ENCODE results near the gene NACC2.

The NACC2 gene

GRCh38 chr9:135989722-135990467 lies 105.2 kb downstream of the NACC2 start:
- Histone ChIP-seq H3K9ac (ENCODE audit: low read length in 5 of 5) (no peak overlapping the region), H3K9me3 (ENCODE audit: control insufficient read depth in 5 of 5, low read length in 5 of 5) (no peaks in the 10 kb centered on the region), H3K36me3 (ENCODE audit: control insufficient read depth in 5 of 5, insufficient read depth in 5 of 5, low read length in 5 of 5) (no peaks in the 10 kb centered on the region), H3K27ac (ENCODE audit: low read depth, low read length) (no peak overlapping the region), H3K27me3 (ENCODE audit: control insufficient read depth in 5 of 5, insufficient read depth in 4 of 5, low read length in 5 of 5) (peaks cover 8 to 19% (median 15%) of the 10 kb centered on the region in 5 donors), H3K4me1 (ENCODE audit: control insufficient read depth in 5 of 5, insufficient read depth in 5 of 5, low read length in 5 of 5) (peaks cover 0 to 54% (median 48%) of the 10 kb centered on the region in 5 donors), H3K4me3 (ENCODE audit: low read depth in 1 of 5, low read length in 5 of 5) (peak overlapping the region in 2 of 5 donors; percentile 18 to 48)

GRCh38 chr9:135989157-135989556 lies 105.9 kb downstream of the NACC2 start:
- no peak overlapping the region for H3K9ac ChIP-seq (ENCODE audit: low read length in 5 of 5)
- H3K4me3 ChIP-seq (ENCODE audit: low read depth in 1 of 5, low read length in 5 of 5): no peak overlapping the region
- H3K27ac ChIP-seq (ENCODE audit: low read depth, low read length): no peak overlapping the region
- H3K9me3 ChIP-seq (ENCODE audit: control insufficient read depth in 5 of 5, low read length in 5 of 5): no peaks in the 10 kb centered on the region
- peaks cover 0 to 47% (median 43%) of the 10 kb centered on the region in 5 donors for H3K4me1 ChIP-seq (ENCODE audit: control insufficient read depth in 5 of 5, insufficient read depth in 5 of 5, low read length in 5 of 5)
- no peaks in the 10 kb centered on the region for H3K36me3 ChIP-seq (ENCODE audit: control insufficient read depth in 5 of 5, insufficient read depth in 5 of 5, low read length in 5 of 5)
- H3K27me3 ChIP-seq (ENCODE audit: control insufficient read depth in 5 of 5, insufficient read depth in 4 of 5, low read length in 5 of 5): peaks cover 15 to 23% (median 21%) of the 10 kb centered on the region in 5 donors

DNA sequence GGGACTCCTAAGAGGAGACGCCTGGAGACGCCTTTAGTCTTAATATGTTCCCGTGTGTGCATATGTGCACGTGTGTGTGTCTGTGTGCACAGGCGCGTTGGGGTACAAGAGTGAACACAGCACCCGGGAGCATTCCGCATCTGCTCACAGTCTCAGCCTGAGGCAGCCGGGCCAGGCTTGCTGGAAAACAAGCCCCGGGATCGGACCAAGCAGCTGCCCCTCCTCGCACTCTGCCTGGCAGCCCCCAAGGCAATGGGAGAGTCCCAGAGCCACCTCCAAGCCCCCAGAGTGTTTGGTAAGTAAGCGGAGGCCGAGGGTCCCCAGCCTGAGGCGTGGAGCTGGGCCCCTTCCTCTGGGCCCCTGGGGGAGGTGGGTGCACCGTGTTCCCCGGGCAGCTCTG lies 106.6 kb downstream of the NACC2 start:
- Histone ChIP-seq H3K4me1 (ENCODE audit: control insufficient read depth in 5 of 5, insufficient read depth in 5 of 5, low read length in 5 of 5) (peaks cover 0 to 41% (median 38%) of the 10 kb centered on the region in 5 donors), H3K9me3 (ENCODE audit: control insufficient read depth in 5 of 5, low read length in 5 of 5) (no peaks in the 10 kb centered on the region), H3K4me3 (ENCODE audit: low read depth in 1 of 5, low read length in 5 of 5) (no peak overlapping the region), H3K27me3 (ENCODE audit: control insufficient read depth in 5 of 5, insufficient read depth in 4 of 5, low read length in 5 of 5) (peaks cover 18 to 27% (median 23%) of the 10 kb centered on the region in 5 donors), H3K9ac (ENCODE audit: low read length in 5 of 5) (no peak overlapping the region), H3K36me3 (ENCODE audit: control insufficient read depth in 5 of 5, insufficient read depth in 5 of 5, low read length in 5 of 5) (no peaks in the 10 kb centered on the region), H3K27ac (ENCODE audit: low read depth, low read length) (no peak overlapping the region)

DNA sequence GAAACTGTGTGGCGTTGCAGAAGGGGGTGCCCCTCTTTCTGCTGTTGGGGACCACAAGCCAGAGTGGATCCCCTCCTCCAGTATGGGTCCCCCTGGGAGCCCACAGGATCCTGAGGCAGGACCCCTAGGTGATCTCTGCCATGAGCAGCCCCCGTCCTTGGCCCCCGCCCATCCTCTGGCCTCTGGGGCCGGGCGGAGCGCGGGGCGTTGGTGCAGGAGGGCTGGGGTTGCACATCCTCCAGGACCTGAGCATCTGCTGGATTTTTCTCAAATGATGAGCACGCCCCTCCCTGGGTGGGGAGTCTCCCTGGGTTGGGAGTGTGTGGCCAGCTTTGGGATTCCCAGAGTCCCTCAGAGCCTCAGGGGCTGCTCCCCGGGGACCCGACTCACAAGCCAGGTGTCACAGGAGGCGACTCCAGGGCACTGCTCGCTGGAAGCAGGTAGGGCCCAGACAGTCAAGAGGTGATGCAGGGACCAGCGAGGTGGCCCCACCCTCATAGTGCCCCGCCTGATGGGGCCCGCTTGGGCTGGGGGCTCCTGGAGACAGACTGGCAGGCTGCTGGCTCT lies 107.2 kb downstream of the NACC2 start:
- Histone ChIP-seq H3K4me3 (ENCODE audit: low read depth in 1 of 5, low read length in 5 of 5) (no peak overlapping the region), H3K9ac (ENCODE audit: low read length in 5 of 5) (no peak overlapping the region), H3K9me3 (ENCODE audit: control insufficient read depth in 5 of 5, low read length in 5 of 5) (no peaks in the 10 kb centered on the region), H3K27me3 (ENCODE audit: control insufficient read depth in 5 of 5, insufficient read depth in 4 of 5, low read length in 5 of 5) (peaks cover 19 to 27% (median 23%) of the 10 kb centered on the region in 5 donors), H3K27ac (ENCODE audit: low read depth, low read length) (no peak overlapping the region), H3K36me3 (ENCODE audit: control insufficient read depth in 5 of 5, insufficient read depth in 5 of 5, low read length in 5 of 5) (no peaks in the 10 kb centered on the region), H3K4me1 (ENCODE audit: control insufficient read depth in 5 of 5, insufficient read depth in 5 of 5, low read length in 5 of 5) (peaks cover 0 to 35% (median 33%) of the 10 kb centered on the region in 5 donors)

DNA sequence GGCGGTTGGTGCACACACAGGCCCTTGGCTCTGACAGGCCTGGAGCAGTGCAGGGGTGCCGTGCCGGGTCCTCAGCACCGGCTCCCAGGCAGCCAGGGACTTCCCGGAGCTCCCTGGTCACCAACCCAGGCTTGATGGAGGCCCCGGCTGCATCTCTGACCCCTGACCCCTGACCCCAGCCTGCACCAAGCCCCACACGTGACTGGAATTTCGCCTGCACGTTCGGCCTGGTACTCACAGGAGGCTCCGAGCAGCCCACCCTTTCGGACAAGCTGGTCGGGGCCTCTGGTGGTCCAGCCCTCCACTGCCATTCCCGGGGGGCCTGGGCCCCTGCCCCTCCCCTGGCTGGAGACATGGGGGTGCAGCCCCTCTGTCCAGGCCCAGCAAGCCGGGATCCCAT lies 108.5 kb downstream of the NACC2 start:
- peaks cover 23 to 31% (median 28%) of the 10 kb centered on the region in 5 donors for H3K27me3 ChIP-seq (ENCODE audit: control insufficient read depth in 5 of 5, insufficient read depth in 4 of 5, low read length in 5 of 5)
- H3K36me3 ChIP-seq (ENCODE audit: control insufficient read depth in 5 of 5, insufficient read depth in 5 of 5, low read length in 5 of 5): no peaks in the 10 kb centered on the region
- H3K9ac ChIP-seq (ENCODE audit: low read length in 5 of 5): no peak overlapping the region

DNA sequence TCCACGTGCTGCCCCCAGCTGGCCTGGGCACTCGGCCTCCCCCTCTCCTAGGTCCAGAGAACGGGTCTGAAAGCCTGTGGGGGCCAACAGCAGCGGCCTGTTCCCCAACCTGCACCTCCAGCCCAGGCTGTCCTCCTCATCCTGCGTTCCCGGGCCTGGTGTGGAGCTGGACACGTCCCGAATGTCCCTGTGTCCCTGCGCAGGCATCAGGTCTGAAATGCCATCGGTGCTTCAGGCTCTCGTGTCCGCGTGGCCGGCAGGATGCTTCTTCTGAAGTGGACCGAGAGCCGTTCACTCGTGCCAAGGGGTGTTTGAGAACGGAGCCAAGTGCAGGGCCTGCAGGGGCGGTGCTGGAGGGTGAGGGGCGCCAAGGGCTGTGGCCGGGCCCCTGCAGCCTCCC lies 109.2 kb downstream of the NACC2 start:
- no peak overlapping the region for H3K9ac ChIP-seq (ENCODE audit: low read length in 5 of 5)
- no peaks in the 10 kb centered on the region for H3K36me3 ChIP-seq (ENCODE audit: control insufficient read depth in 5 of 5, insufficient read depth in 5 of 5, low read length in 5 of 5)
- H3K4me1 ChIP-seq (ENCODE audit: control insufficient read depth in 5 of 5, insufficient read depth in 5 of 5, low read length in 5 of 5): peaks cover 0 to 15% (median 14%) of the 10 kb centered on the region in 5 donors
- no peaks in the 10 kb centered on the region for H3K9me3 ChIP-seq (ENCODE audit: control insufficient read depth in 5 of 5, low read length in 5 of 5)
- no peak overlapping the region for H3K4me3 ChIP-seq (ENCODE audit: low read depth in 1 of 5, low read length in 5 of 5)
- H3K27me3 ChIP-seq (ENCODE audit: control insufficient read depth in 5 of 5, insufficient read depth in 4 of 5, low read length in 5 of 5): peaks cover 23 to 33% (median 29%) of the 10 kb centered on the region in 5 donors
- no peak overlapping the region for H3K27ac ChIP-seq (ENCODE audit: low read depth, low read length)

More for the DNA sequence above, 108.5 kb downstream of the NACC2 start:
- no peak overlapping the region for H3K27ac ChIP-seq (ENCODE audit: low read depth, low read length)
- no peaks in the 10 kb centered on the region for H3K9me3 ChIP-seq (ENCODE audit: control insufficient read depth in 5 of 5, low read length in 5 of 5)
- H3K4me1 ChIP-seq (ENCODE audit: control insufficient read depth in 5 of 5, insufficient read depth in 5 of 5, low read length in 5 of 5): peaks cover 0 to 22% (median 20%) of the 10 kb centered on the region in 5 donors
- no peak overlapping the region for H3K4me3 ChIP-seq (ENCODE audit: low read depth in 1 of 5, low read length in 5 of 5)

DNA sequence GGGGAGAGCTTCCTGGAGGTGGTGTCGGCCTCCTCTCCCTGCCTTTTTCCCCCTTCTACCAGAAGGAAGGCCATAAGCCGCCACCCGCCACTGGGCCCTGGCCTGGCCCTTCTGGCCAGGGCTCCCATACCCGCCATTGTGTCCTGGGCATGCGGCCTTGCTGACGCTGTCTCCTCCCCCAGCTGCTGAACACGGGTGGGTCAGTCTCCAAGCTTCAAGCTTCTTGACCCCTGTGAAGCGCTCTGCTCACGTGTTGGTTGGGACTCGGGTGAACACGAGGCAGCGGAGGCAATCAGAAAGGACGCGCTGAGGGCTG lies 109.7 kb downstream of the NACC2 start:
- Histone ChIP-seq H3K27me3 (ENCODE audit: control insufficient read depth in 5 of 5, insufficient read depth in 4 of 5, low read length in 5 of 5) (peaks cover 23 to 35% (median 29%) of the 10 kb centered on the region in 5 donors), H3K9me3 (ENCODE audit: control insufficient read depth in 5 of 5, low read length in 5 of 5) (no peaks in the 10 kb centered on the region), H3K9ac (ENCODE audit: low read length in 5 of 5) (no peak overlapping the region)

DNA sequence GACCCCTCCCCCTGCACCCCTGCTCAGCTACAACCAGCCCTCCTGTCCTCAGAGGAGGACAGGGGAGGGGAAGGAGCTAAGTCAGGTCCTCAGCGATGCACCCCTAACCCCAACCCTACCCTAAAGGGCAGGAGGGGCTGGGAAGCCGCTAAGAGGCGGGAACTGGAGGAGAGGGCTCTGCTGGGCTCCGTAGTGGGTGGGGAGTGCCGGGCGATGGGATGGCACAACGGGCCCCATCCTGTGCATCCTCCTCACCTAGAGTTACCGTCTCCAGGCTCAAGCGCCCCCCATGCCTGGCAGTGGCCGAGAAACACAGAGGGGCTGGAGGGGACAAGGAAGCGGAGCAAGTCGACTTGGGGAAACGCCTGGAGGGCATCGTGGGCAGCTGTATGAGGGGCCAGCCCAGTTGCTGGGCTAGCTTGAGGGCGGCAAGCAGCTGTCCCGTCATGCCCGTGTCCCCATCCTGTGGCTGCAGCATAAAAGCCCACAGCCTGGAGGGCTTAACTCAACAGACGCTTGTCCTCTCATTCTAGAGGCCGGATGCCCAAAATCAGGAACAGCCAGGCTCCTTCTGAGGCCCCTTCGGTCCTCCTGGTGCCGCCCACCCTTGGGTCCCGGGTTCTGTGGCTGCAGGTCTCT lies 110.9 kb downstream of the NACC2 start:
- Histone ChIP-seq H3K4me1 (ENCODE audit: control insufficient read depth in 5 of 5, insufficient read depth in 5 of 5, low read length in 5 of 5) (peaks cover 0 to 4% (median under 1%) of the 10 kb centered on the region in 5 donors), H3K27me3 (ENCODE audit: control insufficient read depth in 5 of 5, insufficient read depth in 4 of 5, low read length in 5 of 5) (peaks cover 23 to 33% (median 31%) of the 10 kb centered on the region in 5 donors), H3K27ac (ENCODE audit: low read depth, low read length) (no peak overlapping the region), H3K9ac (ENCODE audit: low read length in 5 of 5) (no peak overlapping the region), H3K36me3 (ENCODE audit: control insufficient read depth in 5 of 5, insufficient read depth in 5 of 5, low read length in 5 of 5) (no peaks in the 10 kb centered on the region), H3K9me3 (ENCODE audit: control insufficient read depth in 5 of 5, low read length in 5 of 5) (no peaks in the 10 kb centered on the region), H3K4me3 (ENCODE audit: low read depth in 1 of 5, low read length in 5 of 5) (no peak overlapping the region)

More for the DNA sequence above, 109.7 kb downstream of the NACC2 start:
- no peaks in the 10 kb centered on the region for H3K36me3 ChIP-seq (ENCODE audit: control insufficient read depth in 5 of 5, insufficient read depth in 5 of 5, low read length in 5 of 5)
- H3K4me1 ChIP-seq (ENCODE audit: control insufficient read depth in 5 of 5, insufficient read depth in 5 of 5, low read length in 5 of 5): peaks cover 0 to 12% (median 12%) of the 10 kb centered on the region in 5 donors
- H3K4me3 ChIP-seq (ENCODE audit: low read depth in 1 of 5, low read length in 5 of 5): no peak overlapping the region
- H3K27ac ChIP-seq (ENCODE audit: low read depth, low read length): no peak overlapping the region

DNA sequence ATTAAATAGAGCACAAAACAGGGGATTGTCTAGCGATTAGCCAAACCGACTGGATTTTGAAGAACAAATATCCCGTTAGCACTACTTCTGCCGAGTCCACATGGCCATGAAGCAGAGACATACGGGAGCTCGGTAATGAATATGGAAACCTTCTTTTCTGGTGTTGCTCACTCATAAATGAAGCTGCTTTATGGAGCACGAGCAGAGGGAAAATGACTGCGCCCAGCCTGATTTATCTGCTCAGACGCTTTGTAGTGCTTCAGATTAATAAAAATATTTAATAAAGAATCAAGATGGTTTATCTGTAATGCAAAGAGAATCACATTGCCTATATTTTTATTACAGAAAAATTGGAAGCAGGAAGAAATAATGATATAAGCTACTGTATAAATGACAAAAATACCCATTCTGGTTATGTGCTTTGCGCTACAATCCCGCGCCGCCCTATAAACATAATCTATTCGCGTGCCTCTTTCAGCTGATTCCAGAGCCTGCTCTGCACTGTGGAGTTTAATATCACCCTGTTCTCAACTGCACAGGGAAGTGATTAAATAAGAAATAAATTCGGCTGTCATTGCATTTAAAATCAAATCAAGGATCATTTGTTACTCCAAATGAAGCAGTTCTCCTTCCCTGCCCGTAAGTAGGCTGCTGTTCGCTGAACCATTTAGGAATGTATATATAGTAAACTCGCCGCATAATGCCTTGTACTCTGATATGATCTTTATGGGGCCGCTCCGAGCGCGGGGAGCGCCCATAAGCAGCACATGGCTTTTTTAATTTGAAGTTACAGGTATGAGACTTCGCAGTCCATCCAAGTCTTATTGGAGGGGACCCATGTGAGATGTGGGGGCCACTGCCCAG lies 111.6 kb downstream of the NACC2 start:
- H3K36me3 ChIP-seq (ENCODE audit: control insufficient read depth in 5 of 5, insufficient read depth in 5 of 5, low read length in 5 of 5): no peaks in the 10 kb centered on the region
- H3K4me3 ChIP-seq (ENCODE audit: low read depth in 1 of 5, low read length in 5 of 5): no peak overlapping the region
- H3K9me3 ChIP-seq (ENCODE audit: control insufficient read depth in 5 of 5, low read length in 5 of 5): no peaks in the 10 kb centered on the region
- H3K9ac ChIP-seq (ENCODE audit: low read length in 5 of 5): no peak overlapping the region
- no peak overlapping the region for H3K27ac ChIP-seq (ENCODE audit: low read depth, low read length)
- peaks cover 0 to 11% (median 7%) of the 10 kb centered on the region in 5 donors for H3K4me1 ChIP-seq (ENCODE audit: control insufficient read depth in 5 of 5, insufficient read depth in 5 of 5, low read length in 5 of 5)
- peaks cover 16 to 31% (median 26%) of the 10 kb centered on the region in 5 donors for H3K27me3 ChIP-seq (ENCODE audit: control insufficient read depth in 5 of 5, insufficient read depth in 4 of 5, low read length in 5 of 5)

Data from subcutaneous abdominal adipose tissue (tissue), 5 donors.